B cell (primary cell): ENCODE results near the gene IRGQ.

ENCODE experiments used
- EZH2 ChIP-seq: IDR thresholded peaks from 2 replicates; pipeline ENCODE4 v1.6.1; 2012; ENCODE audit warnings: borderline replicate concordance, low read depth, mild to moderate bottlenecking, moderate library complexity, low read length; ENCODE audit not compliant: insufficient read depth, poor library complexity, severe bottlenecking
- TF ChIP-seq, protein P1 (sequence below): fragments of 200-600 bp; IDR thresholded peaks from one replicate; pipeline ENCODE4 v1.8.0; 2022; ENCODE audit warnings: antibody characterized with exemption, mild to moderate bottlenecking

DNA sequence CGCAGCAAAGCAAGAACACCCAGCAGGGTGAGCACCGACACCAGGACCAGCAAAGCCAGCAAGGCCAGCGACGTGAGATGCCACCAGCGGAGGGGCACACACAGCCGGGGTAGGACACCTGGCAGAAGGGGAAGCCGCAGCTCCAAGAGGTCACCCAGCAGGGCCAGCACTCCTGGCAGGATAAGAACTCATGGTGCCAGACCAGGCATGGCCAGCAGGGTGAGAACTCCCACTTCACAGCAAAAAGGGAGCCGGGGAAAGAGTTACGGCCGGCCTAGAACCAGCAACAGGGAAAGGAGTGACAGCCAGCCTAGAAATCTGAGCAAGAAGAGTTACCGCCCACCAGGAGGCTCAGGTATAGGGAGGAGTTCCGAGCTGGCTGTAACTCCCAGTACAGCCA is 16.4 kb upstream of the IRGQ start:
- TF ChIP-seq, protein P1, sequence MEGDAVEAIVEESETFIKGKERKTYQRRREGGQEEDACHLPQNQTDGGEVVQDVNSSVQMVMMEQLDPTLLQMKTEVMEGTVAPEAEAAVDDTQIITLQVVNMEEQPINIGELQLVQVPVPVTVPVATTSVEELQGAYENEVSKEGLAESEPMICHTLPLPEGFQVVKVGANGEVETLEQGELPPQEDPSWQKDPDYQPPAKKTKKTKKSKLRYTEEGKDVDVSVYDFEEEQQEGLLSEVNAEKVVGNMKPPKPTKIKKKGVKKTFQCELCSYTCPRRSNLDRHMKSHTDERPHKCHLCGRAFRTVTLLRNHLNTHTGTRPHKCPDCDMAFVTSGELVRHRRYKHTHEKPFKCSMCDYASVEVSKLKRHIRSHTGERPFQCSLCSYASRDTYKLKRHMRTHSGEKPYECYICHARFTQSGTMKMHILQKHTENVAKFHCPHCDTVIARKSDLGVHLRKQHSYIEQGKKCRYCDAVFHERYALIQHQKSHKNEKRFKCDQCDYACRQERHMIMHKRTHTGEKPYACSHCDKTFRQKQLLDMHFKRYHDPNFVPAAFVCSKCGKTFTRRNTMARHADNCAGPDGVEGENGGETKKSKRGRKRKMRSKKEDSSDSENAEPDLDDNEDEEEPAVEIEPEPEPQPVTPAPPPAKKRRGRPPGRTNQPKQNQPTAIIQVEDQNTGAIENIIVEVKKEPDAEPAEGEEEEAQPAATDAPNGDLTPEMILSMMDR: no peak
- TF ChIP-seq EZH2: no peak
